Fibroblast of lung (primary cell): ENCODE measurements around the gene TBC1D10B. TPM values are rescaled to one million over a fixed set of nuclear protein-coding genes. Genes with fewer than 3 reads are reported as not detected.

Source experiments
- DNase-seq, 2 donors: peaks; one replicate each; pipeline versions ENCODE4 v3.0.0 to v3.0.0-alpha.2; 2010; ENCODE audit warnings: low read depth in 2 of 2
- H2AFZ ChIP-seq: 2 replicates; pipeline ENCODE4 v1.5.1; 2012; ENCODE audit warnings: low read length, control low read depth, inconsistent platforms
- H3K27ac ChIP-seq: 2 replicates; pipeline ENCODE4 v1.5.1; 2011; ENCODE audit warnings: low read length, control low read depth; ENCODE audit not compliant: insufficient read depth
- H3K27me3 ChIP-seq: 2 replicates; pipeline ENCODE4 v1.5.1; 2011; ENCODE audit warnings: mild to moderate bottlenecking, low read length; ENCODE audit not compliant: control insufficient read depth, insufficient read depth
- H3K36me3 ChIP-seq: 2 replicates; pipeline ENCODE4 v1.5.1; 2011; ENCODE audit warnings: low read length; ENCODE audit not compliant: control insufficient read depth, insufficient read depth
- H3K4me1 ChIP-seq: 2 replicates; pipeline ENCODE4 v1.5.1; 2011; ENCODE audit warnings: low read length; ENCODE audit not compliant: control insufficient read depth, insufficient read depth; ENCODE audit errors: extremely low read depth
- H3K4me2 ChIP-seq: 2 replicates; pipeline ENCODE4 v1.5.1; 2011; ENCODE audit warnings: low read length, control low read depth; ENCODE audit not compliant: insufficient read depth; ENCODE audit errors: extremely low read depth
- H3K4me3 ChIP-seq, 4 experiments: fragments of 200-600 bp in 1 of 4; sonication (generic) in 1 of 4; replicated peaks in 1 of 4; 2 replicates each; pipeline ENCODE4 v1.5.1; 2011 to 2016; ENCODE audit warnings: low read length in 4 of 4, low read depth in 3 of 4, mild to moderate bottlenecking in 3 of 4, control low read depth in 2 of 4, inconsistent platforms in 1 of 4, mixed read lengths in 1 of 4; ENCODE audit not compliant: insufficient read depth in 1 of 4; ENCODE audit errors: control extremely low read depth in 1 of 4
- H3K79me2 ChIP-seq: 2 replicates; pipeline ENCODE4 v1.5.1; 2012; ENCODE audit warnings: mild to moderate bottlenecking, low read length, inconsistent platforms; ENCODE audit not compliant: control insufficient read depth, insufficient read depth
- H3K9ac ChIP-seq: 2 replicates; pipeline ENCODE4 v1.5.1; 2011; ENCODE audit warnings: mild to moderate bottlenecking, low read length, control low read depth; ENCODE audit not compliant: insufficient read depth
- H3K9me3 ChIP-seq: 2 replicates; pipeline ENCODE4 v1.5.1; 2012; ENCODE audit warnings: low read depth, low read length; ENCODE audit not compliant: control insufficient read depth, insufficient read depth
- H4K20me1 ChIP-seq: 2 replicates; pipeline ENCODE4 v1.5.1; 2011; ENCODE audit warnings: low read length; ENCODE audit not compliant: control insufficient read depth, insufficient read depth; ENCODE audit errors: extremely low read depth
- CTCF ChIP-seq, 2 donors: IDR thresholded peaks in 1 of 2; conservative IDR thresholded peaks in 1 of 2; 1 replicate in 1 of 2; 2 replicates in 1 of 2; pipeline ENCODE4 v1.5.1; 2011 to 2012; ENCODE audit warnings: low read length in 2 of 2, control low read depth in 1 of 2, inconsistent platforms in 1 of 2, low read depth in 1 of 2, mild to moderate bottlenecking in 1 of 2
- EZH2 ChIP-seq: IDR thresholded peaks from 2 replicates; pipeline ENCODE4 v1.5.1; 2012; ENCODE audit warnings: low read length, control low read depth, mild to moderate bottlenecking; ENCODE audit errors: missing control alignments
- polyA plus RNA-seq, 2 donors: library from polyadenylated mRNA; depleted of rRNA in 1 of 2; stranded (reverse) in 1 of 2; unstranded in 1 of 2; fragments of >200 nt; gene quantifications; 2 replicates each; pipeline ENCODE4 v1.2.1, GENCODE V29; 2011 to 2012; ENCODE audit warnings: missing spikeins in 1 of 2
- total RNA-seq: library from RNA; depleted of rRNA; stranded (reverse); fragments of >200 nt; gene quantifications from 2 replicates; pipeline ENCODE4 v1.2.1, GENCODE V29; 2014

TBC1D10B gene
- total and polyA plus RNA-seq, 2 donors (not counting 1 experiment from before 2014, with no cell fraction given): 14.8 to 29.6 TPM

GRCh38 chr16:30417529-30418349 is 47.4 kb upstream of the TBC1D10B start:
- Histone ChIP-seq H3K4me1 (no peaks in the 10 kb centered on the region), H3K9ac (peak overlapping the region; percentile 65), H3K9me3 (no peaks in the 10 kb centered on the region), H3K79me2 (no peaks in the 10 kb centered on the region), H3K27me3 (no peaks in the 10 kb centered on the region), H2AFZ (peak overlapping the region; percentile 82), H3K4me2 (peak overlapping the region; percentile 51), H3K36me3 (peaks cover 1% of the 10 kb centered on the region), H3K27ac (no peak overlapping the region), H3K4me3 (peak overlapping the region; percentile 49 to 59 (median 54)), H4K20me1 (no peaks in the 10 kb centered on the region)
- DNase-seq: peak; percentile 92 to 93
- no peak for TF ChIP-seq EZH2
- TF ChIP-seq CTCF (conservative IDR thresholded peaks at IDR 0.05 in 1 of 2, IDR thresholded peaks at IDR 0.05 in 1 of 2; ENCODE audit: low read depth in 1 of 2, low read length in 2 of 2): no peak

GRCh38 chr16:30416624-30417528 is 46.6 kb upstream of the TBC1D10B start:
- no peaks in the 10 kb centered on the region for H3K4me1 ChIP-seq
- no peaks in the 10 kb centered on the region for H3K79me2 ChIP-seq
- no peak overlapping the region for H3K9ac ChIP-seq
- TF ChIP-seq CTCF (conservative IDR thresholded peaks at IDR 0.05 in 1 of 2, IDR thresholded peaks at IDR 0.05 in 1 of 2; ENCODE audit: low read depth in 1 of 2, low read length in 2 of 2): no peak
- TF ChIP-seq EZH2: no peak
- H3K4me3 ChIP-seq: peak overlapping the region in 3 of 4 experiments; percentile 49 to 59 (median 57)
- no peaks in the 10 kb centered on the region for H3K27me3 ChIP-seq
- H2AFZ ChIP-seq: no peak overlapping the region
- no peak for DNase-seq
- H3K36me3 ChIP-seq: peaks cover 1% of the 10 kb centered on the region
- peak overlapping the region; percentile 51 for H3K4me2 ChIP-seq
- no peak overlapping the region for H3K27ac ChIP-seq
- no peaks in the 10 kb centered on the region for H4K20me1 ChIP-seq
- H3K9me3 ChIP-seq: no peaks in the 10 kb centered on the region

DNA sequence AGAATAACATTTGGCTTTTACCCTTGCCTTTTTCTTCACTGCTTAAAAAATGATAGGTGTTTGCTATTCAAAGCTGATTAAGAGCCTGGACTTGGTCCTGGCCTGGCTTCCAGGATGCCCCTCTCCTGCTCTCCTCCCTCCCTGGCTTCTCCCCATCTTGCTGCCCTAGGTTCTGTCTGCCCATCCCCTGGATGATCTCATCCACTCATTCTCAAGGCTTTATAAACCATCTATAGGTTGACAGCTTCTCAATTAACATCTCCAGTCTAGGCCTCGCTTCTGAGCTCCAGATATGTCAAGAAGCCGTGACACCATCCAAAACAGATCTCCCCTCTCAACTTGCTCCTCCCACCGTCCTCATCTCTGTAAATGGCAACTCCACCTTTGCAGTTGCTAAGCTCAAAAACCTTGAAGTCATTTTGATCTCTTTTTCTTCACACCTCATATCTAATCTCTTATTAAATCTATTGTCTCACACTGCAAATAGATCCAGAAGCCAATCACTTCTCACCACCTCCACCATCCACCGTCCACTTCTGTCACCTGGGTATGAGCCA is 45.8 kb upstream of the TBC1D10B start:
- Histone ChIP-seq H4K20me1 (no peaks in the 10 kb centered on the region), H3K4me3 (no peak overlapping the region), H3K9me3 (no peaks in the 10 kb centered on the region), H3K36me3 (peaks cover 1% of the 10 kb centered on the region), H3K9ac (no peak overlapping the region), H2AFZ (no peak overlapping the region), H3K27me3 (no peaks in the 10 kb centered on the region), H3K79me2 (peaks cover 2% of the 10 kb centered on the region), H3K4me2 (no peak overlapping the region), H3K4me1 (no peaks in the 10 kb centered on the region), H3K27ac (no peak overlapping the region)
- no peak for TF ChIP-seq EZH2
- no peak for TF ChIP-seq CTCF (conservative IDR thresholded peaks at IDR 0.05 in 1 of 2, IDR thresholded peaks at IDR 0.05 in 1 of 2; ENCODE audit: low read depth in 1 of 2, low read length in 2 of 2)
- DNase-seq: no peak
